Pancreas (tissue), 10 donors: ENCODE results near the gene TMEM237. TPM values are rescaled to one million over a fixed set of nuclear protein-coding genes. Genes with fewer than 3 reads are reported as not detected.

ENCODE experiments used
- ATAC-seq, 4 donors: fragments of 200-7000 bp; cut with Tn5 transposase; one replicate each; pipeline versions ENCODE4 v1.8.0 to v1.9.1; 2020; ENCODE audit warnings: mild to moderate bottlenecking in 4 of 4, moderate library complexity in 4 of 4
- DNase-seq, 6 donors: peaks; one replicate each; pipeline ENCODE4 v3.0.0-alpha.2; 2020
- FAIRE-seq: peaks from 2 replicates; lab custom pipeline; 2012; peaks lifted over from hg19 to GRCh38; lab: Jason Lieb, UNC
- H3K27ac ChIP-seq, 4 donors: fragments of 200-600 bp; sonication (generic); 1 replicate in 3 of 4; 2 replicates in 1 of 4; pipeline versions ENCODE4 v1.5.0 to v1.8.0; 2020
- H3K27me3 ChIP-seq, 4 donors: fragments of 200-600 bp; one replicate each; pipeline ENCODE4 v1.8.0; 2021
- H3K36me3 ChIP-seq, 3 donors: fragments of 200-600 bp; sonication (generic) in 1 of 3; one replicate each; pipeline versions ENCODE4 v1.5.0 to v1.8.0; 2020 to 2021
- H3K4me1 ChIP-seq, 3 donors: fragments of 200-600 bp; one replicate each; pipeline ENCODE4 v1.8.0; 2021
- H3K4me3 ChIP-seq, 4 donors: fragments of 200-600 bp; sonication (generic) in 2 of 4; one replicate each; pipeline versions ENCODE4 v1.5.0 to v1.8.0; 2020 to 2021
- H3K9me3 ChIP-seq, 4 donors: fragments of 200-600 bp; one replicate each; pipeline ENCODE4 v1.8.0; 2021
- WGBS, 2 donors: extraction: QIAGEN DNeasy Blood & Tissue Kit; methylation state at CpG; one replicate each; pipeline ENCODE4 v1.1.7; 2013; 5-methylcytosine and 5-hydroxymethylcytosine counted together
- intact Hi-C, 3 donors: fragments of 100-400 bp; cut with DNase I; formaldehyde crosslinking; loops; one replicate each; pipeline versions ENCODE4 v1.11.1 to v1.14.2; 2022
- polyA plus RNA-seq, 2 donors: library from polyadenylated mRNA; stranded (reverse); fragments of 200-250 nt; gene quantifications; one replicate each; pipeline ENCODE4 v1.2.3, GENCODE V29; 2013
- total RNA-seq, 6 donors: library from RNA; stranded (reverse); fragmentation: NEBNext Ultra II Directional in 4 of 6; extraction: Animal tissue kit (Norgen Biotek cat#: 25700) in 4 of 6; gene quantifications; one replicate each; pipeline versions ENCODE4 v1.2.1 to v1.2.4, GENCODE V29; 2021 to 2023
- TF ChIP-seq, protein P1 (sequence below), 4 donors: fragments of 200-600 bp; sonication (generic) in 3 of 4; IDR thresholded peaks; one replicate each; pipeline versions ENCODE4 v1.5.0 to v1.8.0; 2021; ENCODE audit warnings: antibody characterized with exemption in 4 of 4
- donor health status: healthy with polysubstance abuse.
- donor health status: DM: no; HTN: no; CAD: no; lungs with moderate emphysema.
- donor health status: DM: no; HTN: no; CAD: no.
- donor health status: control.
- donor health status: control.
- donor health status: Bipolar disorder and iron deficiency.
- donor health status: DM: yes; HTN: yes; CAD: no.
- donor health status: DM: no; HTN: no; CAD: no.
- donor health status: DM: no; HTN: no; CAD: no.
- donor health status: DM: yes; HTN: yes; CAD: no.

Gene TMEM237
- total and polyA plus RNA-seq, 8 donors, result 3.0 to 9.6 (median 4.9) TPM

DNA sequence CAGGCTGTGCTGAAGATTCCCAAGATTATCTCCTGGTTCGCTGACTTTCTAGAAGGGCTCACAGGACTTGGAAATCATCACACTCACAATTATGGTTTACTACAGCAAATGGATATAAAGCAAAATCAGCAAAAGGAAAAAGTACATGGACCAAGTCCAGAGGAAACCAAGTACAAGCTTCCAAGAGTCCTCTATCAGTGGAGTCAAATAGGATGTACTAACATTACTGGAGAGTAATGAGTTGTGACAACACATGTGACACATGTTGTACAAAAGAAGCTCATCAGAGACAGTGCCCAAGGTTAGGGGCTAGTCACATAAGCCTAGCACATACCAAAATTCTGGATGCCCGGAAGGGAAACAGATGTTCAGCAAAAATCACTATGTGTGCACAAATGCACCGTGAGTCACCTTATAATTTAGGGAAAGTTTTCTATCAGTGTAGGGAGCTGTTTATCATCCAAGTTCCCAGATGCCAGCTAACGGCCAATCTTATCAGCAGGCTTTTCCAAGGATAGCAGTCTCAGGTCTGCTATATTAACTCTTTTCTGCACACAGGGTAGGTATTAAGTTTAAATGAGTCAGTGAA is 9.5 kb downstream of the TMEM237 start:
- Histone ChIP-seq H3K36me3 (peaks cover 0 to 36% (median 3%) of the 10 kb centered on the region in 3 donors), H3K4me3 (no peak overlapping the region), H3K27ac (no peak overlapping the region), H3K9me3 (no peaks in the 10 kb centered on the region), H3K27me3 (no peaks in the 10 kb centered on the region), H3K4me1 (no peaks in the 10 kb centered on the region)
- DNase-seq, result no peak
- FAIRE-seq, result no peak
- 65% methylated on average over 4 of the region's 4 CpGs for WGBS, 2 donors
- no peak for ATAC-seq
- intact Hi-C loops, result no loop called here
- TF ChIP-seq, protein P1, sequence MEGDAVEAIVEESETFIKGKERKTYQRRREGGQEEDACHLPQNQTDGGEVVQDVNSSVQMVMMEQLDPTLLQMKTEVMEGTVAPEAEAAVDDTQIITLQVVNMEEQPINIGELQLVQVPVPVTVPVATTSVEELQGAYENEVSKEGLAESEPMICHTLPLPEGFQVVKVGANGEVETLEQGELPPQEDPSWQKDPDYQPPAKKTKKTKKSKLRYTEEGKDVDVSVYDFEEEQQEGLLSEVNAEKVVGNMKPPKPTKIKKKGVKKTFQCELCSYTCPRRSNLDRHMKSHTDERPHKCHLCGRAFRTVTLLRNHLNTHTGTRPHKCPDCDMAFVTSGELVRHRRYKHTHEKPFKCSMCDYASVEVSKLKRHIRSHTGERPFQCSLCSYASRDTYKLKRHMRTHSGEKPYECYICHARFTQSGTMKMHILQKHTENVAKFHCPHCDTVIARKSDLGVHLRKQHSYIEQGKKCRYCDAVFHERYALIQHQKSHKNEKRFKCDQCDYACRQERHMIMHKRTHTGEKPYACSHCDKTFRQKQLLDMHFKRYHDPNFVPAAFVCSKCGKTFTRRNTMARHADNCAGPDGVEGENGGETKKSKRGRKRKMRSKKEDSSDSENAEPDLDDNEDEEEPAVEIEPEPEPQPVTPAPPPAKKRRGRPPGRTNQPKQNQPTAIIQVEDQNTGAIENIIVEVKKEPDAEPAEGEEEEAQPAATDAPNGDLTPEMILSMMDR (IDR thresholded peaks at IDR 0.05), result no peak

DNA sequence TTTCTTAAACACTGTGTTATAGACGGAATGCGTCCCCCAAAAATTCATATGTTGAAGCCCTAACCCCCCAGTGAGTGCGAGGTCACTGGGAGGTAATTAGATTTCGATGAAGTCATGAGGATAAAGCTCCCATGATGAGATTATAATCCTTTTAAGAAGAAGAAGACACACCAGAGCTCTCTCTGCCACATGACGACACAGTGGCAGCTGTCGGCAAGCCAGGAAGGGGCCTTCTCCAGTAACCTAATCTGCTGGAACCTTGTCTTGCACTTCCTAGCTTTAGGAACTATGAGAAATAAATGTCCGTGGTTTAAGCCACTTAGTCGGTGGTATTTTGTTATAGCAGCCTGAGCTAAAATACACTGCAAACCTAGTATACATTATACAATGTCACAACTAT is 12.3 kb downstream of the TMEM237 start:
- intact Hi-C loops, result no loop called here
- H3K4me3 ChIP-seq, result no peak overlapping the region
- H3K36me3 ChIP-seq, result peaks cover 0 to 32% (median 3%) of the 10 kb centered on the region in 3 donors
- H3K4me1 ChIP-seq, result no peaks in the 10 kb centered on the region
- no peak overlapping the region for H3K27ac ChIP-seq
- DNase-seq, result no peak
- TF ChIP-seq, protein P1 (IDR thresholded peaks at IDR 0.05), result no peak
- H3K9me3 ChIP-seq, result no peaks in the 10 kb centered on the region
- 90 to 92% methylated on average over 8 of the region's 8 CpGs for WGBS, 2 donors
- ATAC-seq, result no peak
- no peaks in the 10 kb centered on the region for H3K27me3 ChIP-seq
- no peak for FAIRE-seq

DNA sequence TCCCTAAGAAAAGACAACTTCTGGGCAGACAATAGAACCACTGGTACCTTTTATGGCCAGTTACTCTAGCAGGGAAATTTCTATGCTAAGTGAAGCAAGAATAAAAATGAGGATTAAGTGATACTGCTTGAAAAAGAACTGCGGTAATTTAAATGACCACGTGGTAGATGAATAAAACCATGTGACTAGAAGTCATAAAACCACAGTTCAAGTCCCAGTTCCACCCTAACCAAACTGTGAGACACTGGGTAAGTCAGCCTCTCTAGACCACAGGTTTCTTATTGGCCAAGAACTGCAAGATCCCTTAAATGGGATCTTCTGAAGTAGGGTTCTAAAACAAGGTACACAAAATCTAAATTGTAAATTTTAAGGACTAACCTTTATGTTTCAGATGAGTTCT is 12.7 kb downstream of the TMEM237 start:
- peaks cover 0 to 32% (median 3%) of the 10 kb centered on the region in 3 donors for H3K36me3 ChIP-seq

DNA sequence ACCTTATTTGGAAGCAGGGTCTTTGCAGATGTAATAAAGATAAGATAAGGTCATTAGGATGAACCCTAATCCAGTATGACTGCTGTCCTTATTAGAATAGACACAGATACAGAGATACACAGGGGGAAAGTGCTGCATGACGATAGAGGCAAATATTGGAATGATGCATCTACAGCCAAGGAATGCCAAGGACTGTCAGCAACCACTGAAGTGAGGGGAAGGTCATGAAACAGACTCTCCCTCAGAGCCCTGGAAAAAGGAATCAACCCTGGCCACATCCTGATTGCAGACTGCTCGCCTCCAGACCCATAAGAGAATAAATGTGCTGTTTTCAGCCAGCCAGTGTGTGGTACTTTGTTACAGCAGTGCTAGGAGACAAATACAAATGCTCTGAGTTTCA is 14.8 kb downstream of the TMEM237 start:
- DNase-seq (no peak), ATAC-seq (no peak), FAIRE-seq (no peak)
- H3K27ac ChIP-seq, result no peak overlapping the region
- no peaks in the 10 kb centered on the region for H3K27me3 ChIP-seq
- 91% methylated on average over 2 of the region's 2 CpGs for WGBS, 2 donors
- H3K4me3 ChIP-seq, result no peak overlapping the region
- no peaks in the 10 kb centered on the region for H3K9me3 ChIP-seq
- intact Hi-C loops, result no loop called here
- peaks cover 0 to 26% (median 0%) of the 10 kb centered on the region in 3 donors for H3K36me3 ChIP-seq
- TF ChIP-seq, protein P1 (IDR thresholded peaks at IDR 0.05), result no peak
- no peaks in the 10 kb centered on the region for H3K4me1 ChIP-seq

More for the DNA sequence above, 12.7 kb downstream of the TMEM237 start:
- H3K4me1 ChIP-seq, result no peaks in the 10 kb centered on the region
- intact Hi-C loops, result no loop called here
- DNase-seq, result no peak
- no peak overlapping the region for H3K4me3 ChIP-seq
- no peak overlapping the region for H3K27ac ChIP-seq
- H3K27me3 ChIP-seq, result no peaks in the 10 kb centered on the region
- no peak for FAIRE-seq
- no peaks in the 10 kb centered on the region for H3K9me3 ChIP-seq
- TF ChIP-seq, protein P1 (IDR thresholded peaks at IDR 0.05), result no peak
- ATAC-seq, result no peak
- WGBS, 2 donors, result 68 to 79% methylated on average over 2 of the region's 2 CpGs

DNA sequence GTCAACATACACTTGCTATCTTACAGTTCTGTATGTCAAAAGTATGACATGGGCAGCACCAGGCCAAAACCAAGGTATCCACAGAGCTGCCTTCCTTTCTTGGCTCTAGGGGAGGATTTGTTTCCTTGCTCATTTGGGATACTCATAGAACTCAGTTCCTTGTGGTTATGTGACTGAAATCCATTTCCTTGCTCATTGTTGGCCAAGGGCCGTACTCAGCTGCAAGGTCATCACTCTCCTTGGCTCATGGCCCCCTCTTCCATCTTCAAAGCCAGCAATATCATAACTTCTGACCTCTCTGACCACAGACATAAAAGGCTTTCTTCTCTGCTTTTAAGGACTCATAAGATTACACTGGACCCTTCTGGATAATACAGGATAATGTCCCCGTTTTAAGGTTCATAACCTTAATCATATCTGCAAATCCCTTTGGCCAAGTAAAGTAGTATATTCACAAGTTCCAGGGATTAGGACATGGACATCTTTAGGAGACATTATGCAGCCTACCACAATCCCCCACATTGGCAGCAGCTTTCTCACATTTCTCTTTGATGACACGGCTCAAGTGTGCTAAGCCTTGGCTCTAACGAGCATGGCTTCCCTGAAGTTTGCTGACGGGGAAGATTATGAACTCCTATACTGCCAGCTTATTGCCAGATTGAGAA is 20.9 kb downstream of the TMEM237 start:
- H3K36me3 ChIP-seq, result no peaks in the 10 kb centered on the region
- 81 to 89% methylated on average over 5 of the region's 5 CpGs for WGBS, 2 donors
- H3K9me3 ChIP-seq, result no peaks in the 10 kb centered on the region
- intact Hi-C loops, result no loop called here
- DNase-seq (no peak), FAIRE-seq (no peak), ATAC-seq (peak in 1 of 4 donors; percentile 19)
- TF ChIP-seq, protein P1 (IDR thresholded peaks at IDR 0.05), result no peak
- no peak overlapping the region for H3K27ac ChIP-seq
- H3K4me3 ChIP-seq, result no peak overlapping the region
- no peaks in the 10 kb centered on the region for H3K4me1 ChIP-seq
- H3K27me3 ChIP-seq, result no peaks in the 10 kb centered on the region
